Skin epidermis (tissue), 12 donors: ENCODE results near the gene BMP4.
A peak's percentile ranks its signal among the peaks of the same experiment; 100 is the strongest.

Source experiments
- H3K27ac ChIP-seq, 21 experiments: fragments of 200-600 bp; sonication (generic) in 11 of 21; one replicate each; pipeline ENCODE4 v1.5.0; 2020; ENCODE audit warnings: mild to moderate bottlenecking in 3 of 21, inconsistent platforms in 2 of 21, moderate library complexity in 2 of 21
- H3K4me3 ChIP-seq, 7 experiments: fragments of 200-600 bp; sonication (generic) in 2 of 7; one replicate each; pipeline ENCODE4 v1.5.0; 2020; ENCODE audit warnings: inconsistent platforms in 2 of 7, mild to moderate bottlenecking in 2 of 7, moderate library complexity in 1 of 7

The BMP4 gene

DNA sequence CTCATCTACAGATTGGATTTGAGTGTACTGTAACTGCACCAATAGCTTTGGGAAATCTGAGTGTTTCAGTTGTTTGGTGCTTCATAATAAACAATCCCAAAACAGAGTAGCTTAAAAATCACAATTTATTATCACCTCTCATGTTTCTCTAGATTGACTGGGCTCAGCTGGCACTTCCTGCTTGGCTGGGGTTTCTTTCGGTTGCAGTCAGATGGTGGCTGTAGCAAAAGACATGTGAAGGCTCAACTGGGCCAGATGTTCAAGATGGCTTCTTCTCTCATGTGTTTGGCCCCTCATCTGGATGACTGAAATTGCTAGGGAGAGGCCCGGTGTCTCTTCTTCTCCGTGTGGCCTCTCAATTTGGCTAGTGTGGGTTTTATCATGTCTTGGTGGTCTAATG lies 12.1 kb upstream of the BMP4 start:
- H3K27ac ChIP-seq: no peak overlapping the region
- H3K4me3 ChIP-seq: no peak overlapping the region

DNA sequence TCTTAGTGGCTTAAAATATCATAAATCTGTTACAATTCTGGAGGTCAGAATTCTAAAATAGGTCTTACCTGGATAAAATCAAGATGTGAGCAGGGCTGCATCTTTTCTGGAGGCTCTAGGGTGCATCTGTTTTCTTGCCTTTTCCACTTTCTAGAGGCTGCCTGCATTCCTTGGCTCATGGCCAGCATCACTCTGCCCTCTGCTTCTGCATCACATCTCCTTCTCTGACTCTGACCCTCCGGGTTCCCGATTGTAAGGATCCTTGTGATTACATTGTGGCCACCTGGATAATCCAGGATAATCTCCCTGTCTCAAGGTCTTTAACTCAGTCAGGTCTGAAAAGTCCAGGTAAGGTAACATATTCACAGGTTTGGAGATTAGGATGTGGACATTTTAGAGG lies 11.0 kb upstream of the BMP4 start:
- Histone ChIP-seq H3K27ac (no peak overlapping the region), H3K4me3 (no peak overlapping the region)

GRCh38 chr14:53964249-53964648 lies 7.6 kb upstream of the BMP4 start:
- Histone ChIP-seq H3K27ac (no peak overlapping the region), H3K4me3 (no peak overlapping the region)

DNA sequence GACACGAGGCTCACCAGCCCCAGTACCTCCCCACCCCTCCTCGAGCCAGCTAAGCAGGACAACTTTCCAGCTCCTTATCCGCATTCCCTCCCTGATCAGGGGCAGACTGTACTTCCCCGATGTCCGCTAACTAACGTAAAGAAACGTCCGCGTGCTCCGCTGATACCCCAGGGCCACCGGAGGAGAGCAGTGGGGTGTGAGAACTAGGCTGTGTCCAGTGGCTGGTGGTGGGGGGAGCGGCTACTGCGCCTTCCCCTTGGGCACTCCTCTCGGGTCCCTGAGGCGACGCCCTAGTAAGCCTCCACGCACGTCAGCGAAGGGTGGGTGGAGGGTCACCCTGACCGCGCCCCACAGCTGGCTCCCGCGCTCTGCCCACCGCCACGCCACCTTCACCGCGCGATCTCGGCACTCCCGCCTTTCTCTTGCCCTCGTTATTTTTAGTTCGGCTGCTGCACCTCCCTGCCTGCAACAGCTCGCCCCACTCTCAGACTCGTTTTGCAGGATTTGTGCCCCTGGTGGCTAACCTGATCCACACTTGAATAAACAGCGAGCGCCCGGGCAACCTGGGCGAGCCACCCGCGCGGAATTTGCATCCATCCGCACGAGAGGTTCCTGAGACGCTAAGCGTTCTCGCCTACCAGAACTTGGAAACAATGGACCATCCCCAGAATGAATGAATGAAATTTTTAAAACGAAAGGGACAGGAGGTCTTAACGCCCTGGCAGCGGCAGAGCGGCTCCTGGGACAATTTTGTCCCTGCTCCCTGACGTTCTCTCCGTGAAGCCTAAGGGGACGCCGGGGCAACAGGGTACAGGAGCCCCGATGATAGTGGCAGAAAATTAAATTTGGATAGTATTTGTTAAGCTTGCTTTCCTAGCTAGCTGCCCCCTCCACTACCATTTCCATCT lies 6.9 kb upstream of the BMP4 start:
- no peak overlapping the region for H3K27ac ChIP-seq
- H3K4me3 ChIP-seq: peak overlapping the region in 1 of 7 experiments; percentile 16

GRCh38 chr14:53962953-53963319 lies 6.3 kb upstream of the BMP4 start:
- H3K4me3 ChIP-seq: no peak overlapping the region
- no peak overlapping the region for H3K27ac ChIP-seq

DNA sequence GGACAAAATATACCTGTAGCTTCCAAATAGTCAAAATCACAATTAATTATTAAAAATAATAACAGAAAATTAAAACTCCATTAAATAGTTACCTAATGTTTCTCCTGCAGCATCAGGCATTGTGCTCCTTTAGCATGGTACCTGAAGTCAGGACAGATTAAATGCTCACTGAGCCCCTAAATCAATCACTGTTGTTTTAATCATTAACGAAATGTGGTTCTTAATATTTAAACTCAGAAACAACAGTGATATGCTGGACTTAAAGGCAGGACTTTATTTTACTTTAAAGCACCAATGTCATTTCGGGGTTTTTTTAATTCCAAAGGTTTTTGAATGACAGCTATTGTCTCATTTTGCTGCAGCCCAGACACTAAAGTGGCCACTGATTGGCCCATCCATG lies 2.0 kb upstream of the BMP4 start:
- no peak overlapping the region for H3K27ac ChIP-seq
- H3K4me3 ChIP-seq: no peak overlapping the region

DNA sequence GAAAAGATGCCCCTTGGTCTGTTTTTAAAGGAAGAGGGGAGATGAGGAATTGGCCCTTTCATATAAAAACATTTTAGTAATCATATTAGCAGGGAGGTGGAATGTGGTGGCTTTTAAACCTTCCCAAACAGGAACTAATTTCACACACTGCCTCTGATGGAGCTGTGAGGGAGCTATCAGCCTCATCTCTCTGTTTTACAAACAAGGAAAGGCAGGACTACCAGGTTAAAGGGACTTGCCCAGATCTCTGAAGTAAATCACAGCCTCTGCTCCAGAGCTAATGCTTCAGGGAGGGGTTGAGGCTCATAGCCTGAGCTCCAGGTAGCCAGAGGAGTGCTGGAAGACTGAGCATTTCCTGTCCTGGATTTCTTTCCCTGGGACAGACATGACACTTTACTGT lies 1.1 kb upstream of the BMP4 start:
- H3K27ac ChIP-seq: peak overlapping the region in 2 of 21 experiments; percentile 26 to 52

GRCh38 chr14:53955671-53956426 lies 776 bp downstream of the BMP4 start:
- Histone ChIP-seq H3K4me3 (peak overlapping the region; percentile 37 to 51 (median 40)), H3K27ac (peak overlapping the region in 17 of 21 experiments; percentile 4 to 89 (median 73))

More for the DNA sequence above, 1.1 kb upstream of the BMP4 start:
- no peak overlapping the region for H3K4me3 ChIP-seq

- H3K4me3 ChIP-seq: peak overlapping the region; percentile 37 to 51 (median 40)
- peak overlapping the region in 17 of 21 experiments; percentile 4 to 89 (median 78) for H3K27ac ChIP-seq
Measured at GRCh38 chr14:53955229-53955556, 1.4 kb downstream of the BMP4 start.

GRCh38 chr14:53954551-53955228 lies 1.9 kb downstream of the BMP4 start:
- peak overlapping the region; percentile 37 to 51 (median 40) for H3K4me3 ChIP-seq
- H3K27ac ChIP-seq: peak overlapping the region in 17 of 21 experiments; percentile 4 to 89 (median 78)

DNA sequence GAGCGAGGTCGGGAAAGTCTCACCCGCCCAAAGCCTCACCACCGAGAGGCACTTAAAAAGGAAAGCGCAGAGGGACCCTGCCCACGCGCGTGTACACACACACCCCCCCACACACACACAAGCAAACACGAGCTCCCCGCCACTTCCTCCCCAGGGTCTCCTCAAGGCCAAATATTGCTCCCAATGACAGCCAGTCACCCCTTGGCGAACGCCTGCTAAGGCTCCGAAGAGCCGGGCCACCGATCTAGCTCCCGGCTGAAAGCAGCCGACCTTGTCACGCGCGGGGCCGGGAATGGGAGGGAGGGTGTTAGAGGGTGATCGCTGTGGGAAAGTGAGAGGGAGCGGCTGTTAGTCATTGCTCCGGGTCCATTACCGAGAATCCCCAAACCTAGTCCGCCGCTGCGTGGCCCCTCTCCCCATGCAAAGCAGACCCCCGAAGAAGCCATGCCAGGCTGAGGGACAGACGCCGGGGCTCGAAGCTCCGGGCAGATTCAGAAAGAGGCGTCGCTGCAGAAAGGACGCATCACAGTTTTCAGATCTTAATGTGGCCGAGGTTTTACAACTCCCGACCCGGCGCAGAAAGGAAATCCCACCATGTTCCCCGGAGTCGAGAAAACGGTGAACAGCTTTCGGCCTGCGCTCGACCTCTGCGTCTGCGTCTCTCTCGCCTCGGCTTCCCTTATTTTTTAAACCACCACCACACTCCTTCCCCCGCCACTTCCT lies 2.6 kb downstream of the BMP4 start:
- Histone ChIP-seq H3K4me3 (peak overlapping the region; percentile 37 to 51 (median 40)), H3K27ac (peak overlapping the region in 20 of 21 experiments; percentile 48 to 89 (median 78))

DNA sequence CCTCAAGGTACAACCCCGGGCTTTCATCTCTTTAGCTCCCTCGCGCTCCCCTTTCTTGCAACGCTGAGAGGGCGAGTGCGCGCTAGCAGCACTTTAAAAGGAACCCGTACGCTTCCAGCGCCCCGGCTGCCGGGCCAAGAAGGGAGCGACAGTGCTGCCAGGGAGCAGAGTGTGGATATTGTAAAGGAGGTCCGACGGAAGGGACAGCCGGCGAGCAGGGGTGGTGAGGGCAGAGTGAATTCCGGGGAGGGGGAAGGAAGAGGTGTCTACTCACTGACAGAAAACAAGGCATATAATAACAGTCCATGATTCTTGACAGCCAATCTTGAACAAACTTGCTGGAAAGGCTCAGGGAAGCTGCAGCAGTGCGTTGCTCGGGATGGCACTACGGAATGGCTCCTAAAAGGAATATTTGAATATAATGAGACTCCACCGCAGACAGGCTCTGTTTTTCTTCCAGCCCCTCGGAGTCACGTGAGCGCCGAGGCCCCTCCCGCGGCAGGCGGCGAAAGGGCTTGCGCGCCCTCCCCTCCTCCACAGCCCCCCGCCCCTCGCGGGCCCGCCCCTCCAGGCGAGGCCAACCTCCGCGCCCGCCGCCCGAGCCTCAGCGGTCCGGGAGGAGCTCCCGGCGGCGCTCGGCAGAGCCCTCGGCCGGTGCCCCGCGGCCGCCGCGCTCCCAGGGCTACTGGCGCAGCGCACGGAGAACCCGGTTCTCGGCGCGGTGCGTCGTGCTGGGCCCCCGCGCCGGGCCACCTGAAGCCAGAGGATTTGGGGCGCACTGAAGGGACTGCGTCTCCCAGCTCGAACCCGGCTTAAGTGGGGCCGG lies 3.4 kb downstream of the BMP4 start:
- Histone ChIP-seq H3K27ac (peak overlapping the region in 20 of 21 experiments; percentile 48 to 89 (median 78)), H3K4me3 (peak overlapping the region; percentile 37 to 51 (median 40))

- peak overlapping the region in 8 of 21 experiments; percentile 8 to 89 (median 46) for H3K27ac ChIP-seq
- peak overlapping the region; percentile 37 to 51 (median 40) for H3K4me3 ChIP-seq
Measured at GRCh38 chr14:53952533-53952932, 4.1 kb downstream of the BMP4 start.

DNA sequence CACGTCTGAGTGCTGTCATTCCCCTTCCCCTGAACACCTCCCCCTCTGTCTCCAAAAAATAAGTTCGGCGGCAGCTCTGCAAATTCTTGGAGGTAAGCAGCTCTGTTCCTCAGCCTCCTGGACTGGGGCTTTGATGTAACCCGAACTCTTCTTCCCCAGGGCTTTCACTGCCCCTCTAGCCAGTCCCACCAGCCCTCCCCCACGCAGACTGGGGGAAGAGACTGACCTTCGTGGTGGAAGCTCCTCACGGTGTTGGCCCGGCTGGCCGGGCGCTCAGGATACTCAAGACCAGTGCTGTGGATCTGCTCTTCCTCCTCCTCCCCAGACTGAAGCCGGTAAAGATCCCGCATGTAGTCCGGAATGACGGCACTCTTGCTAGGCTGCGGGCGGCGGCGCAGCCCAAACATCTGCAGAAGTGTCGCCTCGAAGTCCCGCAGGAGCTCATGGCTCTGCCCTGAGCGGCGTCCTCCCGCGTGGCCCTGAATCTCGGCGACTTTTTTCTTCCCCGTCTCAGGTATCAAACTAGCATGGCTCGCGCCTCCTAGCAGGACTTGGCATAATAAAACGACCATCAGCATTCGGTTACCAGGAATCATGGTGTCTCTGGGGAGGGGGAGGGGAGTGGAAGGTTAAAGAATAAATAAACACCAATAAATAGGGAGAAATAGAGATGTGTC lies 4.9 kb downstream of the BMP4 start:
- Histone ChIP-seq H3K4me3 (peak overlapping the region in 1 of 7 experiments; percentile 12), H3K27ac (no peak overlapping the region)

DNA sequence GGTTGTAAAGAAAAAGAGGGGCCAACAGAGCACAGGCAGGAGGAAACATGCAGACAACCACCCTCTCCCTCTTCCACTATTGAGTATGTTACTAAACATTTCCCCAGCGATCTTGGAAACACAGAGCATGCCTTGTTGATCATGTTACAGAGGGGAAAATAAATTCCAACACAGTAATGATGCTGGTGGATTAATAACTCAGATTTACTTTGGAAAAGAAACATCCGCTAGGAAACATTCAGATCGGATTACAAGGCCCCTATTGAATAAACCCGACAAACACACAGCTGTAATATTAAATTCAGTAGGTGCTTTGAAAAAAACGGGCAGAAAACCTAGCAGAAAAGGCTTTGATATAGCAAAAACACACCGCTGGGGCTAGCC lies 5.4 kb downstream of the BMP4 start:
- H3K27ac ChIP-seq: no peak overlapping the region
- H3K4me3 ChIP-seq: no peak overlapping the region

DNA sequence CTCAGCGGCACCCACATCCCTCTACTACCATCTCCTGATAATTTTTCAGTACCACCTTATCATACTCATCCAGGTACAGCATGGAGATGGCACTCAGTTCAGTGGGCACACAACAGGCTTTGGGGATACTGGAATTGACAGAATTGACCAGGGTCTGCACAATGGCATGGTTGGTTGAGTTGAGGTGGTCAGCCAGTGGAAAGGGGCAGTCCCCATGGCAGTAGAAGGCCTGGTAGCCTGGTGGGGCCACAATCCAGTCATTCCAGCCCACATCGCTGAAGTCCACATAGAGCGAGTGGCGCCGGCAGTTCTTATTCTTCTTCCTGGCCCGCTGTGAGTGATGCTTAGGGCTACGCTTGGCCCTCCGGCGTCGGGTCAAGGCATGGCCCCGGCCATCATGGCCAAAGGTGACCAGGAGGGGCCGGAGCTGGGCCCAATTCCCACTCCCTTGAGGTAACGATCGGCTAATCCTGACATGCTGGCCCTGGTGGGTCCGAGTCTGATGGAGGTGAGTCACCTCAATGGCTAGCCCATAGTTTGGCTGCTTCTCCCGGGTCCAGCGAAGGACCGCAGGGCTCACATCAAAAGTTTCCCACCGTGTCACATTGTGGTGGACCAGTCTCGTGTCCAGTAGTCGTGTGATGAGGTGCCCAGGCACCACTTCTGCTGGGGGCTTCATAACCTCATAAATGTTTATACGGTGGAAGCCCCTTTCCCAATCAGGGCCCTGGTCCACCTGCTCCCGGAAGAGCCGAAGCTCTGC lies 6.4 kb downstream of the BMP4 start:
- H3K4me3 ChIP-seq: no peak overlapping the region
- H3K27ac ChIP-seq: no peak overlapping the region

DNA sequence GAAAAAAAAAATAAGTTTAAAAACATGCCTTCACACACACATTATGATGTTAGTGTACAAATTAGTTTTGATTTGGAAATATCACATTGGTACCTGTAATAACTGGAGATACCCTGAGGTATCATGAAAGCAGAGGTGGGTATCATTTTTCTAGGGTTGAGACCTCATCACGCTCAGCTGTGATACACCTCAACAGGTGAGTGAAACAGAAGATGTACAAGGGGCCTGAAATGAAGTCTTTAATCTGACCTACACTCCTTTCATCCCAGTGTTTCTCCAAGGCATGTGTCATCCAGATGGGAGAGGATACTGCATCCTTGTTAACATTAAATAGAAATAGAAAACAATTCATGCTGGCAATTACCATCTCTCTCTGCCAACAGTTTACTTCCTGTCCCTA lies 7.4 kb downstream of the BMP4 start:
- H3K27ac ChIP-seq: no peak overlapping the region
- no peak overlapping the region for H3K4me3 ChIP-seq
